ENCODE data around the gene TBC1D22A.

Gene TBC1D22A

GRCh38 chr22:47032091-47032943 lies 269.9 kb downstream of the TBC1D22A start:
- no peak for TF ChIP-seq CTCF (IDR thresholded peaks at IDR 0.05)
- no peaks in the 10 kb centered on the region for H3K9me3 ChIP-seq
- no peak overlapping the region for H3K4me3 ChIP-seq
- no peaks in the 10 kb centered on the region for H3K27me3 ChIP-seq
- peak in 1 of 2 donors; percentile 56 for DNase-seq
- intact Hi-C loops (cut with DNase I; ENCODE audit: low total_unique reads): no loop called here
- H3K27ac ChIP-seq: no peak overlapping the region
- H3K4me1 ChIP-seq: peaks cover 0 to 6% (median 0%) of the 10 kb centered on the region in 4 donors
- peaks cover 0 to 10% (median 7%) of the 10 kb centered on the region in 3 donors for H3K36me3 ChIP-seq

GRCh38 chr22:47032956-47033647 lies 270.7 kb downstream of the TBC1D22A start:
- Histone ChIP-seq H3K27me3 (no peaks in the 10 kb centered on the region), H3K36me3 (peaks cover 0 to 14% (median 12%) of the 10 kb centered on the region in 3 donors), H3K9me3 (no peaks in the 10 kb centered on the region), H3K27ac (no peak overlapping the region), H3K4me1 (peaks cover 0 to 6% (median 0%) of the 10 kb centered on the region in 4 donors), H3K4me3 (no peak overlapping the region)
- TF ChIP-seq CTCF (IDR thresholded peaks at IDR 0.05): no peak
- intact Hi-C loops (cut with DNase I; ENCODE audit: low total_unique reads): no loop called here
- no peak for DNase-seq

GRCh38 chr22:47033648-47034000 lies 271.2 kb downstream of the TBC1D22A start:
- intact Hi-C loops (cut with DNase I; ENCODE audit: low total_unique reads): no loop called here
- peaks cover 0 to 6% (median 0%) of the 10 kb centered on the region in 4 donors for H3K4me1 ChIP-seq
- TF ChIP-seq CTCF (IDR thresholded peaks at IDR 0.05): no peak

GRCh38 chr22:47034076-47034808 lies 271.8 kb downstream of the TBC1D22A start:
- H3K27ac ChIP-seq: no peak overlapping the region
- H3K9me3 ChIP-seq: no peaks in the 10 kb centered on the region
- DNase-seq: no peak
- peaks cover 0 to 14% (median 12%) of the 10 kb centered on the region in 3 donors for H3K36me3 ChIP-seq
- no peaks in the 10 kb centered on the region for H3K27me3 ChIP-seq
- TF ChIP-seq CTCF (IDR thresholded peaks at IDR 0.05): no peak
- H3K4me3 ChIP-seq: no peak overlapping the region
- H3K4me1 ChIP-seq: peaks cover 0 to 6% (median 0%) of the 10 kb centered on the region in 4 donors
- intact Hi-C loops (cut with DNase I; ENCODE audit: low total_unique reads): no loop called here

More at GRCh38 chr22:47033648-47034000, 271.2 kb downstream of the TBC1D22A start:
- peak in 1 of 2 donors; percentile 40 for DNase-seq
- no peaks in the 10 kb centered on the region for H3K9me3 ChIP-seq
- no peak overlapping the region for H3K27ac ChIP-seq
- H3K36me3 ChIP-seq: peaks cover 0 to 14% (median 12%) of the 10 kb centered on the region in 3 donors
- H3K4me3 ChIP-seq: no peak overlapping the region
- H3K27me3 ChIP-seq: no peaks in the 10 kb centered on the region

- Histone ChIP-seq H3K27me3 (no peaks in the 10 kb centered on the region), H3K27ac (no peak overlapping the region), H3K4me3 (no peak overlapping the region), H3K4me1 (peaks cover 0 to 4% (median 0%) of the 10 kb centered on the region in 4 donors), H3K9me3 (no peaks in the 10 kb centered on the region), H3K36me3 (peaks cover 0 to 14% (median 12%) of the 10 kb centered on the region in 3 donors)
- intact Hi-C loops (cut with DNase I; ENCODE audit: low total_unique reads): no loop called here
- no peak for TF ChIP-seq CTCF (IDR thresholded peaks at IDR 0.05)
- no peak for DNase-seq
These were observed 272.5 kb downstream of the TBC1D22A start for GRCh38 chr22:47034905-47035419.
